Measurements from ENCODE around the gene TWSG1. TPM values are rescaled to one million over a fixed set of nuclear protein-coding genes. Genes with fewer than 3 reads are reported as not detected.

The TWSG1 gene
- total RNA-seq, 1 experiment from 2014 or later: 43.7 TPM

DNA sequence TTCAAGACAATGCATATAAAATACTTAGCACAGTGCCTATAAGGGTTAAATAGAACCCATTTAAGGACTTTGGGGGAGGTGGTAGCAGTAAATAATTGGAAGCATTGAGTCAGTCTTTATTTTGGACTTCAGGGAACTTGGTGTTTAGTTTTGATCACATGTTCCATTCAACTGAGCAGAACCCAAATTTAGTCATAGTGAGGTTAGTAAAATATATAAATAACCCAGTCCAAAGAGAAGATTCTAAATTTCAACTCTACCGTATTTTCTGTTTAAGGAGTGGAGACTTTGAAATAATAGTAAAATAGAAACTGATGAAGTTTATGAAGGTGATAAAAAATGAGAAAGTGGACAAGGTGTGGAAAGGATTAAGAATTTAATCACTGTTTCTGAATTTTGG, 19.7 kb downstream of the TWSG1 start:
- H3K9me3 ChIP-seq: no peaks in the 10 kb centered on the region
- H3K4me1 Mint-ChIP-seq (ENCODE audit: low read depth, unreplicated experiment): no peaks in the 10 kb centered on the region
- intact Hi-C loops (cut with micrococcal nuclease; ENCODE audit: unreplicated experiment): no loop called here
- H3K36me3 ChIP-seq (ENCODE audit: control insufficient read depth, insufficient read depth, low read length): no peaks in the 10 kb centered on the region
- no TSS peak for BruUV-seq (replicated peaks)
- ChIA-PET POLR2A (no interaction called here), CTCF (no interaction called here)
- H3K4me3 ChIP-seq (ENCODE audit: low read depth, low read length): no peak overlapping the region
- no peaks in the 10 kb centered on the region for H3K27me3 ChIP-seq (replicated peaks; ENCODE audit: control insufficient read depth, insufficient read depth, low read length)
- H3K9me3 Mint-ChIP-seq (ENCODE audit: unreplicated experiment): no peaks in the 10 kb centered on the region
- no peaks in the 10 kb centered on the region for H3K27me3 Mint-ChIP-seq (ENCODE audit: insufficient read depth, unreplicated experiment)
- H3K4me1 ChIP-seq: no peaks in the 10 kb centered on the region
- peaks cover 6% of the 10 kb centered on the region for H3K36me3 Mint-ChIP-seq (ENCODE audit: insufficient read depth, unreplicated experiment)
- H3K4me3 Mint-ChIP-seq (ENCODE audit: unreplicated experiment): no peak overlapping the region
- TF ChIP-seq, protein P1, sequence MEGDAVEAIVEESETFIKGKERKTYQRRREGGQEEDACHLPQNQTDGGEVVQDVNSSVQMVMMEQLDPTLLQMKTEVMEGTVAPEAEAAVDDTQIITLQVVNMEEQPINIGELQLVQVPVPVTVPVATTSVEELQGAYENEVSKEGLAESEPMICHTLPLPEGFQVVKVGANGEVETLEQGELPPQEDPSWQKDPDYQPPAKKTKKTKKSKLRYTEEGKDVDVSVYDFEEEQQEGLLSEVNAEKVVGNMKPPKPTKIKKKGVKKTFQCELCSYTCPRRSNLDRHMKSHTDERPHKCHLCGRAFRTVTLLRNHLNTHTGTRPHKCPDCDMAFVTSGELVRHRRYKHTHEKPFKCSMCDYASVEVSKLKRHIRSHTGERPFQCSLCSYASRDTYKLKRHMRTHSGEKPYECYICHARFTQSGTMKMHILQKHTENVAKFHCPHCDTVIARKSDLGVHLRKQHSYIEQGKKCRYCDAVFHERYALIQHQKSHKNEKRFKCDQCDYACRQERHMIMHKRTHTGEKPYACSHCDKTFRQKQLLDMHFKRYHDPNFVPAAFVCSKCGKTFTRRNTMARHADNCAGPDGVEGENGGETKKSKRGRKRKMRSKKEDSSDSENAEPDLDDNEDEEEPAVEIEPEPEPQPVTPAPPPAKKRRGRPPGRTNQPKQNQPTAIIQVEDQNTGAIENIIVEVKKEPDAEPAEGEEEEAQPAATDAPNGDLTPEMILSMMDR (IDR thresholded peaks at IDR 0.05; ENCODE audit: insufficient read depth in 1 of 2, low read depth in 1 of 2, low read length in 1 of 2, severe bottlenecking in 1 of 2, unreplicated experiment in 1 of 2): no peak
- H3K27ac Mint-ChIP-seq (ENCODE audit: unreplicated experiment): no peak overlapping the region
- DNase-seq: no peak

DNA sequence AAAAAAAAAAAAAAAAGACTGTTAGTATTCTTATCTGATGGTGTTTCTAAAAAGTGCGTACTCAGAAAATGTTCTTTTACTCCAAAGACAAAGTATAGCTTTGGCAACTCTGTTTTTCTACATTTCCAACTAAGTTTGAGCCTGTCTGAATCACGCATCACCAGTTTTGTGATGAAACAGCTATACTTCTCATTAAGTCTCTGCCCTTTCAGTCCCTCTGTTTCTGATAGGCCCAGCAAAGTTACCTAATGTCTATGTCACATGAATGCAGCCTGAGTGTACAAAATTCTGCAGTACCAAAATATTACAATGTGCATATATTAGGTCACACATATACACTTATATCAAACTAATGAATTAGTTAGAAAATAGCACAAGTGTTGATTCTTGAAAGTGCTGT, 22.4 kb downstream of the TWSG1 start:
- Mint-ChIP-seq H3K27ac (ENCODE audit: unreplicated experiment) (no peak overlapping the region), H3K4me1 (ENCODE audit: low read depth, unreplicated experiment) (no peaks in the 10 kb centered on the region), H3K4me3 (ENCODE audit: unreplicated experiment) (no peak overlapping the region), H3K27me3 (ENCODE audit: insufficient read depth, unreplicated experiment) (no peaks in the 10 kb centered on the region), H3K36me3 (ENCODE audit: insufficient read depth, unreplicated experiment) (peaks cover 6% of the 10 kb centered on the region), H3K9me3 (ENCODE audit: unreplicated experiment) (no peaks in the 10 kb centered on the region)
- peaks cover 10% of the 10 kb centered on the region for H3K4me1 ChIP-seq
- 0 out of 2 replicates have a peak, but pooled peaks cover 4% of the 10 kb centered on the region for H3K9me3 ChIP-seq
- BruUV-seq (replicated peaks): no TSS peak
- intact Hi-C loops (cut with micrococcal nuclease; ENCODE audit: unreplicated experiment): no loop called here
- no peaks in the 10 kb centered on the region for H3K27me3 ChIP-seq (replicated peaks; ENCODE audit: control insufficient read depth, insufficient read depth, low read length)
- no peak for DNase-seq
- H3K4me3 ChIP-seq (ENCODE audit: low read depth, low read length): no peak overlapping the region
- CTCF ChIA-PET: no interaction called here
- POLR2A ChIA-PET: interaction anchor here (0.6 kb wide), 1 partner anchor 9 kb away, joined by 6 read pairs; no protein-coding TSS in a partner anchor
- TF ChIP-seq, protein P1 (IDR thresholded peaks at IDR 0.05; ENCODE audit: insufficient read depth in 1 of 2, low read depth in 1 of 2, low read length in 1 of 2, severe bottlenecking in 1 of 2, unreplicated experiment in 1 of 2): no peak
- no peaks in the 10 kb centered on the region for H3K36me3 ChIP-seq (ENCODE audit: control insufficient read depth, insufficient read depth, low read length)

DNA sequence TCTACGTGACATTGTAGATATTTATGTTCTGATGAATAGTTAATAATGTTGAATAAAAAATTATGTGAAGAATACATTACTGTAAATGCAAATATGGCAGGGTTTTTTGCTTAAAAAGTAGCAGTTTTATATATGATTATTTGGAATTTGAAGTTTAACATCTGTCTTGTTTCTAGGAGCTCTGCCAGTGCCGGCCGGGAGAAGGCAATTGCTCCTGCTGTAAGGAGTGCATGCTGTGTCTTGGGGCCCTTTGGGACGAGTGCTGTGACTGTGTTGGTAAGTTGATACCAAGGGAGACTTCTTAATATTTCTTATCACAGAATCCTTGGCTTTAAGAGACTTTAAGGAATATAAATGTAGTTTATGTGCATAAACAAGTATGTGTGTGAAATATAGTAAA, 25.2 kb downstream of the TWSG1 start:
- Mint-ChIP-seq H3K27ac (ENCODE audit: unreplicated experiment) (no peak overlapping the region), H3K4me3 (ENCODE audit: unreplicated experiment) (no peak overlapping the region), H3K9me3 (ENCODE audit: unreplicated experiment) (no peaks in the 10 kb centered on the region), H3K27me3 (ENCODE audit: insufficient read depth, unreplicated experiment) (no peaks in the 10 kb centered on the region), H3K36me3 (ENCODE audit: insufficient read depth, unreplicated experiment) (peaks cover 6% of the 10 kb centered on the region), H3K4me1 (ENCODE audit: low read depth, unreplicated experiment) (peaks cover 17% of the 10 kb centered on the region)
- BruUV-seq (replicated peaks): no TSS peak
- H3K36me3 ChIP-seq (ENCODE audit: control insufficient read depth, insufficient read depth, low read length): no peaks in the 10 kb centered on the region
- no peaks in the 10 kb centered on the region for H3K27me3 ChIP-seq (replicated peaks; ENCODE audit: control insufficient read depth, insufficient read depth, low read length)
- no peak overlapping the region for H3K4me3 ChIP-seq (ENCODE audit: low read depth, low read length)
- H3K4me1 ChIP-seq: peaks cover 34% of the 10 kb centered on the region
- ChIA-PET POLR2A (no interaction called here), CTCF (no interaction called here)
- intact Hi-C loops (cut with micrococcal nuclease; ENCODE audit: unreplicated experiment): loop anchor here (10.0 kb wide), 1 partner anchor 155 kb away; no protein-coding TSS in a partner anchor
- TF ChIP-seq, protein P1 (IDR thresholded peaks at IDR 0.05; ENCODE audit: insufficient read depth in 1 of 2, low read depth in 1 of 2, low read length in 1 of 2, severe bottlenecking in 1 of 2, unreplicated experiment in 1 of 2): no peak
- no peak for DNase-seq
- H3K9me3 ChIP-seq: 0 out of 2 replicates have a peak, but pooled peaks cover 4% of the 10 kb centered on the region
